SU-DHL-6 (cell line): Measurements from ENCODE around the gene GNPTG.

ENCODE experiments used
- EZH2phosphoT487 ChIP-seq: fragments of 200-600 bp; sonication (generic), shearing (Covaris generic); conservative IDR thresholded peaks from 2 replicates; pipeline ENCODE4 v1.6.1; 2018; ENCODE audit warnings: mild to moderate bottlenecking, antibody characterized with exemption, low read length, moderate library complexity, mixed read lengths
- TF ChIP-seq, protein P1 (sequence below): fragments of 200-600 bp; sonication (generic); IDR thresholded peaks from one replicate; pipeline ENCODE4 v1.5.1; 2017; ENCODE audit warnings: antibody characterized with exemption, mild to moderate bottlenecking, low read length, moderate library complexity; ENCODE audit not compliant: insufficient read depth, poor library complexity, severe bottlenecking

GRCh38 chr16:1380195-1380594 lies 28.5 kb downstream of the GNPTG start:
- TF ChIP-seq, protein P1, sequence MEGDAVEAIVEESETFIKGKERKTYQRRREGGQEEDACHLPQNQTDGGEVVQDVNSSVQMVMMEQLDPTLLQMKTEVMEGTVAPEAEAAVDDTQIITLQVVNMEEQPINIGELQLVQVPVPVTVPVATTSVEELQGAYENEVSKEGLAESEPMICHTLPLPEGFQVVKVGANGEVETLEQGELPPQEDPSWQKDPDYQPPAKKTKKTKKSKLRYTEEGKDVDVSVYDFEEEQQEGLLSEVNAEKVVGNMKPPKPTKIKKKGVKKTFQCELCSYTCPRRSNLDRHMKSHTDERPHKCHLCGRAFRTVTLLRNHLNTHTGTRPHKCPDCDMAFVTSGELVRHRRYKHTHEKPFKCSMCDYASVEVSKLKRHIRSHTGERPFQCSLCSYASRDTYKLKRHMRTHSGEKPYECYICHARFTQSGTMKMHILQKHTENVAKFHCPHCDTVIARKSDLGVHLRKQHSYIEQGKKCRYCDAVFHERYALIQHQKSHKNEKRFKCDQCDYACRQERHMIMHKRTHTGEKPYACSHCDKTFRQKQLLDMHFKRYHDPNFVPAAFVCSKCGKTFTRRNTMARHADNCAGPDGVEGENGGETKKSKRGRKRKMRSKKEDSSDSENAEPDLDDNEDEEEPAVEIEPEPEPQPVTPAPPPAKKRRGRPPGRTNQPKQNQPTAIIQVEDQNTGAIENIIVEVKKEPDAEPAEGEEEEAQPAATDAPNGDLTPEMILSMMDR = no peak
- no peak for TF ChIP-seq EZH2phosphoT487
